Subcutaneous abdominal adipose tissue (tissue), 5 donors: ENCODE measurements around the gene CORO1C.
A peak's percentile ranks its signal among the peaks of the same experiment; 100 is the strongest.

Experiments
- H3K27ac ChIP-seq: one replicate; pipeline ENCODE4 v1.7.0; 2013; ENCODE audit warnings: low read depth, mild to moderate bottlenecking, inconsistent platforms, low read length, moderate library complexity
- H3K27me3 ChIP-seq, 5 donors: one replicate each; pipeline ENCODE4 v1.7.0; 2013; ENCODE audit warnings: low read length in 5 of 5, inconsistent platforms in 1 of 5; ENCODE audit not compliant: control insufficient read depth in 5 of 5, insufficient read depth in 4 of 5
- H3K36me3 ChIP-seq, 5 donors: one replicate each; pipeline ENCODE4 v1.7.0; 2013; ENCODE audit warnings: low read length in 5 of 5; ENCODE audit not compliant: control insufficient read depth in 5 of 5, insufficient read depth in 5 of 5
- H3K4me1 ChIP-seq, 5 donors: one replicate each; pipeline ENCODE4 v1.7.0; 2013; ENCODE audit warnings: low read length in 5 of 5, mild to moderate bottlenecking in 3 of 5, moderate library complexity in 1 of 5; ENCODE audit not compliant: control insufficient read depth in 5 of 5, insufficient read depth in 5 of 5
- H3K4me3 ChIP-seq, 5 donors: one replicate each; pipeline ENCODE4 v1.7.0; 2013; ENCODE audit warnings: low read length in 5 of 5, low read depth in 1 of 5
- H3K9ac ChIP-seq, 5 donors: one replicate each; pipeline ENCODE4 v1.7.0; 2013; ENCODE audit warnings: low read length in 5 of 5, mild to moderate bottlenecking in 4 of 5, moderate library complexity in 3 of 5
- H3K9me3 ChIP-seq, 5 donors: one replicate each; pipeline ENCODE4 v1.7.0; 2013; ENCODE audit warnings: low read length in 5 of 5; ENCODE audit not compliant: control insufficient read depth in 5 of 5
- donor health status: healthy.
- donor health status: healthy.
- donor health status: healthy.
- donor health status: healthy.
- donor health status: healthy.

The CORO1C gene

DNA sequence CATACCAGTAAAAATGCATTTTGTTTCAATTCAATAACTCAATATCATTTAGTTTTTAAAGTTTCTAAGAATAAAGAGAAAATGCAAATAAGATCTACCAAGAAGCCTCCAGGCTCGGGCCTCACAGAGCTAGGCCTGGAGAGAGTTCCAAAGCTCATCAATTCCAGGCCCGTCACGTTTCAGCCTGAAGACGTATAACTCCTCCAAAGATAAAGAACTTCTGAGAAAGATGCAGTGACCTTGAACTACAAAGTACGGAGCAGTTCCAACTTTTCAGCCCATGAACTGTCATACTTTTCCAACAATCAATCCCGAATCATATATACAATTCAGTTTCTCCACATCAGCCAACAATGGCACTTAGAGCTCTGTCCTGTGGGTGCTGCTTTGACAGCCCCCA lies 17.8 kb downstream of the CORO1C start:
- H3K27me3 ChIP-seq: no peaks in the 10 kb centered on the region
- peak overlapping the region; percentile 6 for H3K27ac ChIP-seq
- H3K9ac ChIP-seq: no peak overlapping the region
- H3K36me3 ChIP-seq: peaks cover 0 to 13% (median 10%) of the 10 kb centered on the region in 5 donors
- H3K9me3 ChIP-seq: no peaks in the 10 kb centered on the region
- no peak overlapping the region for H3K4me3 ChIP-seq
- peaks cover 2 to 36% (median 29%) of the 10 kb centered on the region in 5 donors for H3K4me1 ChIP-seq

DNA sequence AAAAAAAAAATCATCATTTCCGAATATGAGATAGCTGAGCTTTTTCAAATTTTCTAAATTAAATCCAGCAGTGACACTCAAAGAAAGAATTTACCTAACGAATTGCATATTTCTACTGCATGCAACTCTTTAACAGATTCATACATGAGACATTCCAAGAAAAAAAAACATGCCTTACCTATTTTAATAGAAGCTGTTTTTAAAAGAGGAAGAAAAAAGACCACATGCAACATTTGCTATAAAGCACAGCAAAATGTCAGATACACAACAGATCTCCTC lies 18.5 kb downstream of the CORO1C start:
- Histone ChIP-seq H3K36me3 (peaks cover 0 to 13% (median 10%) of the 10 kb centered on the region in 5 donors), H3K27me3 (no peaks in the 10 kb centered on the region), H3K9me3 (no peaks in the 10 kb centered on the region), H3K9ac (no peak overlapping the region), H3K4me1 (peaks cover 2 to 36% (median 29%) of the 10 kb centered on the region in 5 donors), H3K4me3 (no peak overlapping the region), H3K27ac (peak overlapping the region; percentile 6)

DNA sequence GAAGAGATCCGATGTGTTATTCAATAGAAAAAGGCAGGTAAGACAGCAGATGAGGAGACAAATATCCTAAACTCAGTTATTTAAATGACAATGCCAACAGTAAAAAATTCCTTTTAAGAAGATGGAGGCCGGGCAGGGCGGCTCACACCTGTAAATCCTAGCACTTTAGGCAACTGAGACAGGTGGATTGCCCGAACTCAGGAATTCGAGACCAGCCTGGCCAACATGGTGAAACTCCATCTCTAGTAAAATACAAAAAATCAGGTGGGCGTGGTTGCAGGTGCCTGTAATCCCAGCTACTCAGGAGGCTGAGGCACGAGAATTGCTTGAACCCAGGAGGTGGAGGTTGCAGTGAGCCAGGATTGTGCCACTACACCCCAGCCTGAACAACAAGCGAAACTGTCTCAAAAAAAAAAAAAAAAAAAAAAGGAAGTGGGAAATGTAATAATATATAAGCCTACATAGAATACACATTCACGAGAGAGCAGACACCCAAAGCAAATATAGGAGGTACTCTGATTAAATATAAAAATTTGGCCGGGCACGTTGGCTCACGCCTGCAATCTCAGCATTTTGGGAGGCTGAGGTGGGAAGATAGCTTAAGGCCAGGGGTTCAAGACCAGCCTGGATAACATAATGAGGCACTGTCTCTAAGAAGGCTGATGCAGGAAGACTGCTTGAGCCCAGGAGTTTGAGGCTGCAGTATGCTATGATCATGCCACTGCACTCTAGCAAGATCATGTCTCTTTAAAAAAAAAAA lies 19.0 kb downstream of the CORO1C start:
- Histone ChIP-seq H3K9ac (peak overlapping the region in 1 of 5 donors; percentile 19), H3K27me3 (no peaks in the 10 kb centered on the region), H3K27ac (no peak overlapping the region), H3K36me3 (peaks cover 0 to 12% (median 8%) of the 10 kb centered on the region in 5 donors), H3K9me3 (no peaks in the 10 kb centered on the region), H3K4me3 (no peak overlapping the region), H3K4me1 (peaks cover 2 to 36% (median 29%) of the 10 kb centered on the region in 5 donors)

DNA sequence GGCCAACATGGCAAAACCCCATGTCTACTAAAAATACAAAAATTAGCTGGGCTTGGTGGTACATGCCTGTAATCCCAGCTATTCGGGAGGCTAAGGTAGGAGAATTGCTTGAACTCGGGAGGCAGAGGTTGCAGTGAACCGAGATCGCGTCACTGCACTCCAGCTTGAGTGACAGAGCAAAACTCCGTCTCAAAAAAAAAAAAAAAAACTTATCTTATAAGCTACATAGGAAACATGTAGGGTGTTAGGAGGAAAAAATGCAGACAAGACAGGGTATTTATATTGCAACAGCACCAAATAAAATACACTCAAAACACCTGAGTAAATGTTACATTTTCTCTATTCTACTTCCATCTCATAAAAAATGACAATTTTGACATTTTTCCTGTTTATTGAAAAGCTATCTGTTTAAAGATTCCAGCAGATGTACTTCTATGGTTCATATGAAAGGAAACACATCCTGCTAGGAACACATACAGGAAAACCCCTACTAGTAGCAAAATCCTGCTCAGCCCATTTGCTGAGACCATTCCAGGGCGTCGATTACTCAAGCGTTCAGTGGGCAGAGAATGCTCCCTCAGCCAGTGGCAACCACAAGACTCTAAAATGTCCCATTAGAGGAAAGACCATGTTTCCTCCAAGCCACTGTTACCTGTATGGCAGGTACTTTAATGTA lies 19.7 kb downstream of the CORO1C start:
- Histone ChIP-seq H3K4me3 (peak overlapping the region in 1 of 5 donors; percentile 13), H3K36me3 (peaks cover 0 to 4% (median under 1%) of the 10 kb centered on the region in 5 donors), H3K9ac (no peak overlapping the region), H3K9me3 (no peaks in the 10 kb centered on the region), H3K27ac (no peak overlapping the region), H3K27me3 (no peaks in the 10 kb centered on the region), H3K4me1 (peaks cover 2 to 33% (median 28%) of the 10 kb centered on the region in 5 donors)

DNA sequence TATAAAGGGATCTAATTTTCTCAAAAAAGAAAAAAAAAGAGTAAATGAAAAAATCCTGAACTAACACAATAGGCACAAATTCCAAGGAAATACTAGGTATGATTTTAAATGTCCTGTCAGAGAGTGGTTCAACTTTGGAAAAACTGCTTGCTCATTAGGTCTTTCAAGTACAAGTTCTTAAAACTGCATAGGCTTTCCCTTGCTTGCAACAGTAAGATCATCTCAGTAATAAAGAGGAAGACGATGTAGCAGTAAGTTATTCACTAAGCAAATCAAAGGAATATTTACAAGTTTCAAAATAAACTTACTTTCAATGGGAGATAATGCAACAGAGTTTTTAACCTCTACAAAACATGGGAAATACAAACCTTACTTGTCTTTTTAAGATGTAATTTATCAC lies 21.6 kb downstream of the CORO1C start:
- Histone ChIP-seq H3K36me3 (peaks cover 0 to 3% (median 0%) of the 10 kb centered on the region in 5 donors), H3K4me1 (peaks cover 2 to 32% (median 27%) of the 10 kb centered on the region in 5 donors), H3K27ac (no peak overlapping the region), H3K27me3 (no peaks in the 10 kb centered on the region), H3K9ac (no peak overlapping the region), H3K9me3 (no peaks in the 10 kb centered on the region), H3K4me3 (no peak overlapping the region)

DNA sequence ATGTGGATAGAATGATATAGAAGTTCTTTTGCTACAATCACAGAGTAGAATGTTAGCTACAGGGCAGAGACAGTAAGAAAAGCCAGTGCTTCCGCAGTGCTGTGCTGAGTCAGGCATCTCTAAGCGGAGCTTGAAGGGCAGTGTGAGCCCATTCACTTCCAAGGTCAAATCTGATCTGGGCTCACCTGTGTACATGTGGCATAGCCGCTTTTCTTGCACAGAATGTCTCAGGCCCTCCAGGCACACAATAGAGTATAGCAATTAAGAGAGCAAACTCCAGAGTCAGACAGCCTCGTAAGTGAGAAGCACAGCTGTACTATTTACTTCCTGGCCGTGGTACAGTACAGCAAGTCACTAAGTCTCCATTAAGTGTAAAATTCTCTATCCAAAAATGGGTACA lies 26.8 kb downstream of the CORO1C start:
- H3K27me3 ChIP-seq: no peaks in the 10 kb centered on the region
- no peak overlapping the region for H3K9ac ChIP-seq
- no peaks in the 10 kb centered on the region for H3K9me3 ChIP-seq
- peaks cover 1 to 43% (median 31%) of the 10 kb centered on the region in 5 donors for H3K4me1 ChIP-seq
- H3K36me3 ChIP-seq: peaks cover 0 to 19% (median 8%) of the 10 kb centered on the region in 5 donors
- no peak overlapping the region for H3K4me3 ChIP-seq
- H3K27ac ChIP-seq: no peak overlapping the region

DNA sequence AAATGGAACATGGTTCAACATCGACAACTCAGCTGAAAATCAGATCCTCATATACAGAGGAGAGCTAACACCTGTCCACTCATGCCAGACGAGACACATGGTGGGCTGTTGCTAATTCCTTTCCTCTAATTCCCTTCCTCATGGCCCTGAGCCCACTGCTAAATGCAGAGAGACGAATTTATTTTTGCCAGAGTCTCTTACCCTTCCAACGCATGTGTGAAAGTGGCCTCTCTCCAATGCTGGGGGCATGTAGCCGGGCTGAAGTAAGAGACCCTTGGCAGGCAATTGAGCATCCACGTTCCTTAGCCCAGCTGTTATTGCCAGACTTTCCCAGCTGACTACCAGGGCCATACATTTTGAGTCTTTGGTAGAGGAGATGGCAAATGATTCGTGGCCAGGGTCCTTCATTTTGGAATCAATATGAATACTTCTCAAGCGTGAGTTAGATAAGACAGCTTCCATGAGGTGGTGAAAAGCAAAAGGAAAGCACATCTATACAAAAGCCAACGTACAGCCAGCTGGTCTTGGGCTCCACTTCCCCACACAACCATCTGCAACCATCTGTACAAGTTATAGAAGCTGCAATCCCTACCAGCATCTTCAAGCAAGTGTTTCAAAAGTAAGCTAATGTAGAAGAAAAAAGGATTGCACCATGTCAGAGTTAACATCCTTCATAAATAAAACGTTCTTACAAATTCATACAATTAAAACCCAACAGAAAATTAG lies 28.6 kb downstream of the CORO1C start:
- Histone ChIP-seq H3K4me3 (no peak overlapping the region), H3K27ac (peak overlapping the region; percentile 14), H3K9ac (peak overlapping the region in 1 of 5 donors; percentile 60), H3K27me3 (no peaks in the 10 kb centered on the region), H3K9me3 (no peaks in the 10 kb centered on the region), H3K4me1 (peaks cover 1 to 39% (median 26%) of the 10 kb centered on the region in 5 donors), H3K36me3 (peaks cover 9 to 35% (median 23%) of the 10 kb centered on the region in 5 donors)

DNA sequence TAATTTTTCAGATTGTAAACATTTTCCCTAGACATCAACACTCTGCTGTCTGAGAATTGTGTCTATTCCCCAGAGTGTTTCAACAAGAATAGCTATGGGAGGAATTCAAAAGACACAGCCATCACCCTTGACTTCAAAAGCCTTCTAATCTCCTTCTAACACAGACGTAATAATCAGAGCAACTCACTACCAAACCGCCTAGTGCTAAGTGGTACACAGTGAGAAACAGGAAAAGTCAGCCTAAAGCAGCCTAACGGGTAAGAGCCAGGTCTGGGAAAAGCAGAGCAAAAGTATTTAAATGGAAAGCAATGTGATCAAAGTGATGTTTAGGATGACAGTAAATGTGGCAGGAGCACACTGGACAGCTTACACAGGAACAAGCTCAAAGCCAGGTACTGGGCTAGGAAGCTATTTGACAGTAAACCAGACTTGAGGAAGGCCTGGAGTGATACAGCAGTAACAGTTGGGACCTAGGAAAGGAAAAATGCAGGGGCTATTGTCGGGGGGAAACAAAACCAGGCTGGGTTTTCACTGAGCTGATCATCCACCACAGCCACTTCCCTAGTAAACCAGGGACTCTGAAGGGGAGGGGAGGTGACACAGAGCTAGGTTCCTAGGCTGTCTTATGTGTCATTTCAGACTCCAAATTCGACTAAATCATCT lies 29.4 kb downstream of the CORO1C start:
- peak overlapping the region in 3 of 5 donors; percentile 6 to 75 (median 60) for H3K9ac ChIP-seq
- peak overlapping the region; percentile 14 for H3K27ac ChIP-seq
- H3K4me1 ChIP-seq: peaks cover 1 to 39% (median 26%) of the 10 kb centered on the region in 5 donors
- no peaks in the 10 kb centered on the region for H3K9me3 ChIP-seq
- H3K36me3 ChIP-seq: peaks cover 9 to 39% (median 23%) of the 10 kb centered on the region in 5 donors
- peak overlapping the region in 1 of 5 donors; percentile 11 for H3K4me3 ChIP-seq
- H3K27me3 ChIP-seq: no peaks in the 10 kb centered on the region

DNA sequence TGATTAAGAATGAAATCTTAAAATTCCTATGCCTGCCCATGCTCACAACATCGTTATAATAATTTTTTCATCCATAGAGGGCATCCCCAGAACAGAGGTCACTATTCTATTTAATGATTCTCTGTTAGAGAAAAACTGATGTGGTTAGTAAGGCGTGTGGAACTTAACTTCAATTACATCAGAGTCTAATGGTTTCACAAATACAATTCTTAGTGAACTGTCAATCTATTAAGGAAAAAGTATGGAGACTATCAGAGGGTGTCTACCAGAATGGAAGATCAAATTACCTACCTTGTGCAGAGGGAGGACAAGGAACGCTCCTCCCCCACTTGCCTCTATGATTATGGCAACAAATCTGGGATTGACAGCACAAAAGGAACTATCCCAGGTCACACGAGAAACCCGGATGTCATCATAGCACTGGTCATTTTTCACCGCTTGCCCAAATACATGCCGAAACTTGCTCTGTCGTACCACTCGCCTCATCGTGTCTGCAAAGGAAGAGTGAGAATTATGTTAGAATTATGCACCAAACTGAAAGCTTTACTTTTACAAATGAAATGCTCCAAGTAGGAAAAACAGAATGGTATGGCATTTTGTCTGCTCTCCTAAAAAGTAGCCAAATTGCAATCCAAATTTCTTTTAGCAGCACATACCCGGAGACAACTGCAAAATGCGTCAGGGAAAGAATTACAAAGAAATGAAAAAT lies 30.3 kb downstream of the CORO1C start:
- Histone ChIP-seq H3K27me3 (no peaks in the 10 kb centered on the region), H3K9me3 (no peaks in the 10 kb centered on the region), H3K4me3 (no peak overlapping the region), H3K9ac (peak overlapping the region in 2 of 5 donors; percentile 6 to 75), H3K27ac (peak overlapping the region; percentile 1), H3K36me3 (peaks cover 9 to 39% (median 23%) of the 10 kb centered on the region in 5 donors), H3K4me1 (peaks cover 1 to 44% (median 35%) of the 10 kb centered on the region in 5 donors)
